HG02884 (cell line): ENCODE results near the gene ADGRB2.

Experiments used
- ATAC-seq: cut with Tn5 transposase; IDR thresholded peaks from one replicate; pipeline ENCODE4 v1.9.1; 2021; ENCODE audit warnings: mild to moderate bottlenecking, moderate library complexity; ENCODE audit not compliant: unreplicated experiment

The ADGRB2 gene

GRCh38 chr1:31704271-31705079 is 59.7 kb downstream of the ADGRB2 start:
- no peak for ATAC-seq

DNA sequence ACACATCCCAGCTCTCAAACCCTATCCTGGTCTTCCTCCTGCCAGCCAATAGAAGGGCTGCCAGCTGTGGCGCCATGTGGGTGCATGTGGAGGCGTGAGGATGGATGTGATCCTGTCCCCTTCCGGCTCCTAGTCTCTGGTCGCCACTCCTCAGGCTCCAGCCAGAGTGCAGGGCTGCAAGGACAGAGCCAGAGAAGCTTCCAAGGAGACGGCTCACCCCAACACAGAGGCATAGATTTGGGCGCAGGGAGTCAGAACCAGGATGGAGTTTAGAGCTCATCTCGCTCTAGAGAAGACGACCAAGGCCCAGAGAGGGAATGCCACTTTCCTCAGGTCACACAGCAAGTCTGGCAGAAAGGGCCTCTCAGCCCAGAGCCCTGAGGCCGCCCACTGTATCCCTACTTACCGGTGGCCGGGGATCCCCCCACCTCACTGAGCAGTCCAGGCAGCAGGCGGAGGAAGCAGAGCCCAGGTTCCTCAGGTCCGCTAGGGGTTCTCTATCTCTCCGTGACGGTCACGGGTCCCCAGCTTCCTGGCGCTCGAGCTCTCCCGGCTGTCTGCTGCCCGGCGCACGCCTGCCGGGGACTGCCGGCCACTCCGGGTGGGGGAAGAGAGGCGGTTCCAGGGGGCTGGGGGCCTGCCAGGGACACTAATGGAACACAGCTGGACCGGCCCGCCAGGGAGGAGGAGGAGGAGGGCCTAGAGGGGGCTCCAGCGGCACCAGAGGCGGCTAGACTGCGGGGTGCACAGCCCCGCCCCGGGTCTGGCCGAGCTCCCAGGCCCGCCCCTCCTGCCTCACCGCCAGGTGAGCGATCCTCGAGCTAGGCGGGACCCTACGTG is 60.5 kb downstream of the ADGRB2 start, which contains the start of gene COL16A1:
Gene COL16A1, minus strand, starts transcription at position 587 of the 840 bp plus-strand sequence. CDS start 1,824 bp downstream, outside the sequence.
- no peak for ATAC-seq

GRCh38 chr1:31702836-31703404 is 61.2 kb downstream of the ADGRB2 start:
- ATAC-seq: no peak

DNA sequence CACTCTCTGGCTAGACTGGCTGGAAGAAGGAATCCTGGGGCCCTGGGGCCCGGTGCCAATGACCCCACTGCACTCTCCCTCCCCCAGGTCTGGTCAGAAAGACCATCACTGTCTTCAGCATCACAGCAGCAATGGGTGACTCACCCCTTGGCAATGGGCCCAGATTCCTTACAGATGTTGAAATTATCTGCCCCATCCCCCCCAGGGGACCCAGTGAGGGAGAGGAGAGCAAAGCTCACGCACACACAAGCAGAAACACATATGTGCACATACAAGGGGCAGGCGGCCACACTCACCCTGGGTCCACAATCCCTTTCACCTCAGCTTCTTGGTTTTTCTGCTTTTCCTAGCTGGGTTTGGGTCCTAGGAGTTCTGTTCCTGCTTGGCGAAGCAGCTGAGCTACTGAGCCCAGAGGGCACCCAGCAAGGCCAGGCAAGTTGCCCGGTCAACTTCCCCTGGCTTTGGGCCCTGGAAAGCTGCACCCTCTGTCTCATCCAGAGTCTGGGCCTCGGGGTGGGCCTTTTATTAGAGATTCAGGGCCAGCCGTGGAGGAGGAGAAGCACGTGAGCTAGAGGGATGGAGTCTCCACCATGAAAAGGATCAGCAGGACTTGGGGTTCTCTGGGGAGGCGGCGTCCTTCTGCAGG is 62.9 kb downstream of the ADGRB2 start:
- ATAC-seq: no peak

- ATAC-seq: no peak
These were observed 63.6 kb downstream of the ADGRB2 start for GRCh38 chr1:31700468-31701090.

DNA sequence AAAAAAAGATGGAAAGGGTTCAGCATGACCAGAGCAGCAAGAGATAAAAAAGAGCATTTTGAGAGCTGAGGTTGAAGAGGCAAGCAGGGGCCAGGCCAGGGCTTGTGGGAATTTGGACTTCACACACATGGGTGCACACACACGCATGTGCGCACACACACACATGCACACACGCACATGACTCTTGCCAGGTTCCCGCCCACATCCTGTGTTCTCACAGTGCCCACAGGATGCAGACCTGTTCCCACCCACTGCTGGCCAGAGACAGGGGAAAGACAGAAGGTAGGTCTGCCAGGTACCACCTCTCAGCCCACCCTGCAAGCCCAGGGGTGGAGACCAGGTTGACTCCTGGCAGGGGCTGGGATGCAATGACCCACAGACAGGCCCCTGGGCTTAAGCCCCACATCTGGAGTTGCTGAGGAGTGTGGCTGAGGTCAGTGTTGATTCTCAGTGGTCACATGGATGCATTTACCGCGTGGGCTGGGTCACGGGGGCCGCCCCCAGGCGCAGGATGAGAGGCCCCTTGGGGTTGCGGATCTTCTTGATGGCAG is 64.7 kb downstream of the ADGRB2 start:
- no peak for ATAC-seq

DNA sequence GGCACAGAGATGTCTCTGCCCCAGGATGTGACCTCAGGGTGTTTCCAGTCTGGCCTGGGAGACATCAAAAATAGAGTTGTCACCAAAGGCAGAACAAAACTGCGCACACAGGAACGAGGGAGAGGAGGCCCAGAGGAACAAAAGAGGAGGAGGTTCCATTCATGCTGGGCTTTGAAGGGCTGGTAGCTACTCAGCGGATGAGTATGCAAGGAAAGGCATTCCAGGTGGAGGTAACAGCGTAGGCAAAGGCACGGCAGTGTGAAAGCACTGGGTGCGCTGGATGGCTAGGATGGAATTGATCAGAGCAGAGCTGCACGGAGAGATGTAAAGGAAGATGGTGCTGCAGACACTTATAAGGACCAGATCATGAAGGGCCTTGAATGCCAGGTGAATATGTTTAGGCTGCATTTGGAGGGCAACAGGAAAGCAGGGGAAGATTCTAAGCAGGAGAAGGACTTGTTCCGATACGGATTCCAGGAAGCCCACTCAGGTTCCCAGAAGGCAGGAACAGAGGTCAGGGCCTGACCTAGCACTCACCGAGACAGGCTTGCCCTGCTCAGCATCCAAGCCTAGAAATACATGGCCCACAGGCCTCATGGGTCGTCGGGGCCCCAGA is 66.7 kb downstream of the ADGRB2 start:
- ATAC-seq: no peak

- no peak for ATAC-seq
These were observed 67.9 kb downstream of the ADGRB2 start for GRCh38 chr1:31696242-31696641.

- no peak for ATAC-seq
These were observed 68.8 kb downstream of the ADGRB2 start for GRCh38 chr1:31695327-31695726.

DNA sequence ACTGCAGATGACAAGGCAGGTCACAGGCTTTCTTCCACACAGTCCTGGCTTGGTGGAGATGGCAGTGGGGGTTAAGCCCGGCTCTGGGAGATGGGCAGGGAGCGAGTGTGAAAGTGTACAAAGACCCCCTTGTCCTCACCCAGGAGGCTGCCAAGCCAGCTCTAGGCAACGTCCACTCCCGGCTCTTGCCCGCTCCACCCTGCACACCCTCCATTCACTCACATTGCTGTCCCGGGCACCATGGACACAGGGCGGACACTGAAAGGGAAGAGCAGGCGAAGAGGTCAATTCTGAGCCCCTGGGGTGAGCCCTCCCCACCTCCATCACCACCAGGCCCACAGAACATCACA is 69.2 kb downstream of the ADGRB2 start:
- ATAC-seq: no peak

DNA sequence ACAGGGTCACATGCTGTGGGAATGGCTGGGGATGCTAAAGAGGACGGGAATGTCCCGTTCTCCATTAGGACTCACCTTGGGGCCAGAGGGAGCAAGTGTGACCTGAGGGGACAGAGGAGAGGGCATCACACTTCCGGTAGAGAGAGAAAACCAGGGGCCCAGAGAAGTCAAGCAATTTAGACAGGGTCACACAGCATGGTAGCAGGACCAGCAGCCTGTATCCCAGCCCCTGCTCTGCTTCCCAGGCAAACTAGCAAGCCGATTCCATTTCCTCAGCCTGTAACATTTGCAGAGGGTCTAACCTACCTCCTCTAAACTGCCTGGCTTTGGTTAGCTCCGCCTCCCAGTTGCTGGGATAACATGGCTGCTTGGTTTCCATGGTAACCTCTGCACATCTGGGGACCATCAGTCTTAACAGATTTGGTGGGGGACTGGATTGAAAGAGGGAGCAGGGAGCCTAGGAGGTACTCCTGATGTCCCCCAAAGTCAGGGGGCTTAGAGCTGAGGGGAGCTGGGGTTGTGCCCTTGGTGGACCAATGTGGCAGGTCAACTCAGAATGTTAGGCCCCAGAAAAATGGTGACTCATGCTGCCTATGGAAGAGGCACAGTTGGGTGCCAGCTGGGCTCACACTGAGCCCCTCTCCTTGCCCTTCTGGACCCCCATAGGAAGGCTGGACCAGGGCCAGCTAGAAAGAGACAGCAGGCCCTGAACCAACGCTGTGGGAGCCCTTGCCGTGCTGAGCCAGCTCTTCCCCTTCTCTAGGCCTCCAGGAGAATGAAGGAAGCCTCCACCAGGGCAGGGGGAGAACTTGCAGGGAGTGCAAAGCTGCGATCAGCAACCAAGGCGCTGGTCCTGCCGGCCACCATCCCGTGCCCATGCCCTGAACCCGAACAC is 69.8 kb downstream of the ADGRB2 start:
- no peak for ATAC-seq

DNA sequence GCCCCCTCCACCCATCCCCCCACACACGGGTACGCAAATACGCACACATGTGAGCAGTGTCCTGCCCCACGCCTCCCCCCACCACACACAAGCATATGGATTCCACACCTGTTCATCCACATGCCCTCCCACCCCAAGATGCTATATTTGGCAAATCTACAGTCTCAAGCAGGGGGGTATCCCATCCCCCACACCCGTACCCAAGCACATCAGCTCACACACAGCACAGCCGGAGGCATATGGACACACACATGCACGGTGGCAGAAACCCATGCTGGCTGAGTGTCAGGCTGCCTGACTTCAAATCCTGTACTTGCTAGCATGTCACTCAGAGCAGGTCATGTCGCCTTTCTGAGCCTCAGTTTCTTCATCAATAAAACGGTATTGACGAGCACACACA is 70.9 kb downstream of the ADGRB2 start:
- no peak for ATAC-seq

DNA sequence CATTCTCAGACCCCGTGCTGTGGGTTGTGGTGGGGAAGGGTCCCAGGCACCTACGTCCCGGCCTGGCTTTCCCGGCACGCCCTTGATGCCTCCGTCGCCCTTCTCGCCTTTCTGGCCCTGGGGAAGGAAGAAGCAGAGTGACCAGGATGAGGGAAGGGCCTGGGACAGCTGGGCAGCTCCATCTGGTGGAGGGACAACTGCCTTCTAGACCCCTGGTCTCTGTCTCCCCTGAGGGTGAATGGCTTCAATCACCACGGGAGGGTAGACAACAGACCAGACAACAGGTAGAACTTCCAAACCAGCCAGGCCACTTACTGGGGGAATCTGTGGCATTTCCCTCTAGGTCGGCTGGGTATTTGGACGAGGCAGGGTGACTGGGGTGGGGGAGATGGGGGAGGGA is 72.2 kb downstream of the ADGRB2 start:
- ATAC-seq: no peak

DNA sequence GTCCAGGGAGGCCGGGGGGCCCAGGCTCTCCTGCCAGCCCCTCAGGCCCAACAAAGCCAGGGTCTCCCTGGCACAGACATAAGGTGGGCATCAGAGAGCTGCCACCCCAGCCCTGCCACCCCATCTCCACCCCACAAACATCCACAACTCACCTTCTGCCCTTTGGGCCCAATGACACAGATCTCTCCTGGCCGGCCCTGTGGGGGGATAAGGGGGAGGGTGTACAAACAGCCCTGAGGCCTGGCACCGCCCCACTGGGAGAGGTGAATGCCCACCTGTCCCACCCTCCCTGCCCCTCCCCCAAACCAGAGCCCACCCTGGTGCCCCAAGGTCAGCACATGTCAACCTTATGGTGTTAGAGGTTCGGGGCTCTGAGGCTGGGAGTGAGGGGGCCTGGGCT is 72.7 kb downstream of the ADGRB2 start:
- ATAC-seq: no peak

GRCh38 chr1:31690921-31691320 is 73.2 kb downstream of the ADGRB2 start:
- no peak for ATAC-seq

DNA sequence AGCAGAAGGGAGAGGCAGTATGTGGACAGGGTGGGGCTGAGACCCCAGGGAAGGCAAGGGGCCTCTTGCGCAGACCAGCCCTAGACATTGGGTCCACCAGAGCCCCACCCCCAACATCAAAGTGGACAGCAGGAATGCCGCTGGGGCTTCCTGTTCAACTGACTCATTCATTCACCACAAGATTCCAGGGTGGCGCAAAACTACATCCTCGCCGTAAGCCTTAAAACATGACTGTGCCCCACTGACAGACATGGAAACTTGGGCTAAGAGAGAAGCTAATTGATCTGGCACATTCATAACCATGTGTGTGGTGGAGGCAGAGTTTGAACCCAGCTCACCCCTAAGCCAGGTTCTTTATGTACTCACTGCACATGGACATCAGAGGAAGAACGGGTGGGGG is 74.3 kb downstream of the ADGRB2 start:
- no peak for ATAC-seq

- no peak for ATAC-seq
These were observed 74.8 kb downstream of the ADGRB2 start for GRCh38 chr1:31689379-31689778.

DNA sequence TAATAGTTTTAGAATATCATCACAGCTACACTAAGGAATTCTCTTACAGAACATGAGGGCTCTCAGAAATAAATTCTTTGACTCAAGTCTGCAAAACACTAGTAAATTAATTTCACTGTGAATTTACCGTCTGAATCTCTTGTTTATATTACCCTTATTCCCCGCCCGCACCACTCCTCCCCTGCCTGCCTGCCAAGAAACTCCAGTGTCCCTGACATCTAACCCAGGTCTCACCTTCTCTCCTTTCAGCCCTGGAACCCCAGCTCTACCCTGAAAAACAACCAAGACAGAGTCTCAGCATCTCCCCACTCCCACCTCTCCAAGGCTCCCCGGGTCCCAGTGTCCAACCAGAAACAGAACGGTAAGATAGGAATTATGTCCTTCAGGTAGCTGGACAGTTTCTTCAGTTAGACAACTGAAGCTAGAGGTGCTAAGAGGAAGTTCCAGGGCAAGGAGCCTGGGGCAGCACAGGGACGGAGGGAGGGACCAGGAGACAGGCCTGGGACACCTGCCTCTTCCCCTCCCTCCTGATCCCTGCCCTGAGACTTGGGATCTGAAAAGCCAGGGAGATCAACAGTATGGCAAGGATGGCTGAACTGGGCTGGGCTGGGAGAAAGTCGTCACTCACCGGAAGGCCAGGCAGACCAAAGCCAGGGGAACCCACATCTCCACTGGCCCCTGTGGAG is 75.8 kb downstream of the ADGRB2 start:
- no peak for ATAC-seq

DNA sequence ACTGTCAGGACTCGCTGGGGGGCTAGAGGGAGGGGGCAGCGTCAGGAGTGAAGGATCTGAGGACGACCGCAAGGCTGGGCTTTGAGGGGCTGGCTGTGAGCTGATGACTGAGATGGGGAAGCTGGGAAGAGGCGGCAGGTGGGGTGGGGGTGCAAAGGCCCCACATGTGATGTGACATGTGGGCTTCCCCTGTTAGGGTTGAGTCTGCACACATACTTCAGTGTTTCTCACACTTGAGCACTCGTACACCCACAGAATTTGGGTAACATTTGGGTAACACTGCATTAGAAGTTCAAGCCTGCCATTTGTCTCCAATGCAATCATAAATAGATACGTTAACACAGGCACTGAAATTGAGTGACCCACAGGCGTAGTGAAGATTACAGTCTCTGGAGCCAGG is 76.5 kb downstream of the ADGRB2 start:
- no peak for ATAC-seq
